Fibroblast of lung (primary cell): ENCODE measurements around the gene OSBPL9. TPM values are rescaled to one million over a fixed set of nuclear protein-coding genes. Genes with fewer than 3 reads are reported as not detected.

Source experiments
- DNase-seq, 2 donors: peaks; one replicate each; pipeline versions ENCODE4 v3.0.0 to v3.0.0-alpha.2; 2010; ENCODE audit warnings: low read depth in 2 of 2
- H2AFZ ChIP-seq: 2 replicates; pipeline ENCODE4 v1.5.1; 2012; ENCODE audit warnings: low read length, control low read depth, inconsistent platforms
- H3K27ac ChIP-seq: 2 replicates; pipeline ENCODE4 v1.5.1; 2011; ENCODE audit warnings: low read length, control low read depth; ENCODE audit not compliant: insufficient read depth
- H3K27me3 ChIP-seq: 2 replicates; pipeline ENCODE4 v1.5.1; 2011; ENCODE audit warnings: mild to moderate bottlenecking, low read length; ENCODE audit not compliant: control insufficient read depth, insufficient read depth
- H3K36me3 ChIP-seq: 2 replicates; pipeline ENCODE4 v1.5.1; 2011; ENCODE audit warnings: low read length; ENCODE audit not compliant: control insufficient read depth, insufficient read depth
- H3K4me1 ChIP-seq: 2 replicates; pipeline ENCODE4 v1.5.1; 2011; ENCODE audit warnings: low read length; ENCODE audit not compliant: control insufficient read depth, insufficient read depth; ENCODE audit errors: extremely low read depth
- H3K4me2 ChIP-seq: 2 replicates; pipeline ENCODE4 v1.5.1; 2011; ENCODE audit warnings: low read length, control low read depth; ENCODE audit not compliant: insufficient read depth; ENCODE audit errors: extremely low read depth
- H3K4me3 ChIP-seq, 4 experiments: fragments of 200-600 bp in 1 of 4; sonication (generic) in 1 of 4; replicated peaks in 1 of 4; 2 replicates each; pipeline ENCODE4 v1.5.1; 2011 to 2016; ENCODE audit warnings: low read length in 4 of 4, low read depth in 3 of 4, mild to moderate bottlenecking in 3 of 4, control low read depth in 2 of 4, inconsistent platforms in 1 of 4, mixed read lengths in 1 of 4; ENCODE audit not compliant: insufficient read depth in 1 of 4; ENCODE audit errors: control extremely low read depth in 1 of 4
- H3K79me2 ChIP-seq: 2 replicates; pipeline ENCODE4 v1.5.1; 2012; ENCODE audit warnings: mild to moderate bottlenecking, low read length, inconsistent platforms; ENCODE audit not compliant: control insufficient read depth, insufficient read depth
- H3K9ac ChIP-seq: 2 replicates; pipeline ENCODE4 v1.5.1; 2011; ENCODE audit warnings: mild to moderate bottlenecking, low read length, control low read depth; ENCODE audit not compliant: insufficient read depth
- H3K9me3 ChIP-seq: 2 replicates; pipeline ENCODE4 v1.5.1; 2012; ENCODE audit warnings: low read depth, low read length; ENCODE audit not compliant: control insufficient read depth, insufficient read depth
- H4K20me1 ChIP-seq: 2 replicates; pipeline ENCODE4 v1.5.1; 2011; ENCODE audit warnings: low read length; ENCODE audit not compliant: control insufficient read depth, insufficient read depth; ENCODE audit errors: extremely low read depth
- CTCF ChIP-seq, 2 donors: IDR thresholded peaks in 1 of 2; conservative IDR thresholded peaks in 1 of 2; 1 replicate in 1 of 2; 2 replicates in 1 of 2; pipeline ENCODE4 v1.5.1; 2011 to 2012; ENCODE audit warnings: low read length in 2 of 2, control low read depth in 1 of 2, inconsistent platforms in 1 of 2, low read depth in 1 of 2, mild to moderate bottlenecking in 1 of 2
- EZH2 ChIP-seq: IDR thresholded peaks from 2 replicates; pipeline ENCODE4 v1.5.1; 2012; ENCODE audit warnings: low read length, control low read depth, mild to moderate bottlenecking; ENCODE audit errors: missing control alignments
- polyA plus RNA-seq, 2 donors: library from polyadenylated mRNA; depleted of rRNA in 1 of 2; stranded (reverse) in 1 of 2; unstranded in 1 of 2; fragments of >200 nt; gene quantifications; 2 replicates each; pipeline ENCODE4 v1.2.1, GENCODE V29; 2011 to 2012; ENCODE audit warnings: missing spikeins in 1 of 2
- total RNA-seq: library from RNA; depleted of rRNA; stranded (reverse); fragments of >200 nt; gene quantifications from 2 replicates; pipeline ENCODE4 v1.2.1, GENCODE V29; 2014

OSBPL9 gene
- total and polyA plus RNA-seq, 2 donors (not counting 1 experiment from before 2014, with no cell fraction given), result 62.5 to 90.7 TPM

GRCh38 chr1:51630393-51630792 lies 13.5 kb downstream of the OSBPL9 start:
- Histone ChIP-seq H2AFZ (no peak overlapping the region), H3K4me3 (no peak overlapping the region), H3K27ac (no peak overlapping the region), H3K36me3 (no peaks in the 10 kb centered on the region), H3K4me1 (no peaks in the 10 kb centered on the region), H3K79me2 (peaks cover 3% of the 10 kb centered on the region), H3K9ac (no peak overlapping the region), H4K20me1 (no peaks in the 10 kb centered on the region), H3K27me3 (no peaks in the 10 kb centered on the region), H3K4me2 (no peak overlapping the region), H3K9me3 (no peaks in the 10 kb centered on the region)
- no peak for DNase-seq
- TF ChIP-seq EZH2, result no peak
- no peak for TF ChIP-seq CTCF (conservative IDR thresholded peaks at IDR 0.05 in 1 of 2, IDR thresholded peaks at IDR 0.05 in 1 of 2; ENCODE audit: low read depth in 1 of 2, low read length in 2 of 2)

- no peak overlapping the region for H3K4me2 ChIP-seq
- H2AFZ ChIP-seq, result no peak overlapping the region
- no peaks in the 10 kb centered on the region for H3K4me1 ChIP-seq
- no peak for DNase-seq
- TF ChIP-seq CTCF (conservative IDR thresholded peaks at IDR 0.05 in 1 of 2, IDR thresholded peaks at IDR 0.05 in 1 of 2; ENCODE audit: low read depth in 1 of 2, low read length in 2 of 2) (no peak), EZH2 (no peak)
- no peaks in the 10 kb centered on the region for H3K9me3 ChIP-seq
- H3K36me3 ChIP-seq, result no peaks in the 10 kb centered on the region
- H4K20me1 ChIP-seq, result no peaks in the 10 kb centered on the region
- H3K9ac ChIP-seq, result no peak overlapping the region
- H3K79me2 ChIP-seq, result peaks cover 3% of the 10 kb centered on the region
- no peaks in the 10 kb centered on the region for H3K27me3 ChIP-seq
- H3K4me3 ChIP-seq, result no peak overlapping the region
- H3K27ac ChIP-seq, result no peak overlapping the region
These were observed 14.0 kb downstream of the OSBPL9 start for GRCh38 chr1:51630922-51631321.

GRCh38 chr1:51631747-51632146 lies 14.9 kb downstream of the OSBPL9 start:
- H3K79me2 ChIP-seq, result peaks cover 3% of the 10 kb centered on the region
- TF ChIP-seq CTCF (conservative IDR thresholded peaks at IDR 0.05 in 1 of 2, IDR thresholded peaks at IDR 0.05 in 1 of 2; ENCODE audit: low read depth in 1 of 2, low read length in 2 of 2), result no peak
- no peak for TF ChIP-seq EZH2
- peaks cover under 1% of the 10 kb centered on the region for H3K4me1 ChIP-seq
- no peak overlapping the region for H2AFZ ChIP-seq
- no peaks in the 10 kb centered on the region for H3K9me3 ChIP-seq
- no peaks in the 10 kb centered on the region for H4K20me1 ChIP-seq
- no peak for DNase-seq
- no peak overlapping the region for H3K4me2 ChIP-seq
- no peak overlapping the region for H3K9ac ChIP-seq
- no peak overlapping the region for H3K27ac ChIP-seq
- no peaks in the 10 kb centered on the region for H3K27me3 ChIP-seq
- no peaks in the 10 kb centered on the region for H3K36me3 ChIP-seq
- no peak overlapping the region for H3K4me3 ChIP-seq
